Measurements from ENCODE around the gene KRT80. TPM values are rescaled to one million over a fixed set of nuclear protein-coding genes. Genes with fewer than 3 reads are reported as not detected.
A peak's percentile ranks its signal among the peaks of the same experiment; 100 is the strongest.

Gene KRT80
- total RNA-seq, 4 donors from 2014 or later: 0.16 to 0.54 (median 0.31) TPM; not detected in 1

GRCh38 chr12:52144512-52145227 is 47.1 kb downstream of the KRT80 start:
- Histone ChIP-seq H3K27ac (peak overlapping the region in 1 of 4 donors; percentile 85), H3K36me3 (no peaks in the 10 kb centered on the region), H3K9me3 (no peaks in the 10 kb centered on the region), H3K4me3 (no peak overlapping the region), H3K4me1 (peaks cover 6 to 43% (median 31%) of the 10 kb centered on the region in 3 donors), H3K27me3 (no peaks in the 10 kb centered on the region)
- ATAC-seq: no peak
- no peak for TF ChIP-seq POLR2A (IDR thresholded peaks at IDR 0.05)
- TF ChIP-seq, protein P1, sequence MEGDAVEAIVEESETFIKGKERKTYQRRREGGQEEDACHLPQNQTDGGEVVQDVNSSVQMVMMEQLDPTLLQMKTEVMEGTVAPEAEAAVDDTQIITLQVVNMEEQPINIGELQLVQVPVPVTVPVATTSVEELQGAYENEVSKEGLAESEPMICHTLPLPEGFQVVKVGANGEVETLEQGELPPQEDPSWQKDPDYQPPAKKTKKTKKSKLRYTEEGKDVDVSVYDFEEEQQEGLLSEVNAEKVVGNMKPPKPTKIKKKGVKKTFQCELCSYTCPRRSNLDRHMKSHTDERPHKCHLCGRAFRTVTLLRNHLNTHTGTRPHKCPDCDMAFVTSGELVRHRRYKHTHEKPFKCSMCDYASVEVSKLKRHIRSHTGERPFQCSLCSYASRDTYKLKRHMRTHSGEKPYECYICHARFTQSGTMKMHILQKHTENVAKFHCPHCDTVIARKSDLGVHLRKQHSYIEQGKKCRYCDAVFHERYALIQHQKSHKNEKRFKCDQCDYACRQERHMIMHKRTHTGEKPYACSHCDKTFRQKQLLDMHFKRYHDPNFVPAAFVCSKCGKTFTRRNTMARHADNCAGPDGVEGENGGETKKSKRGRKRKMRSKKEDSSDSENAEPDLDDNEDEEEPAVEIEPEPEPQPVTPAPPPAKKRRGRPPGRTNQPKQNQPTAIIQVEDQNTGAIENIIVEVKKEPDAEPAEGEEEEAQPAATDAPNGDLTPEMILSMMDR (IDR thresholded peaks at IDR 0.05): no peak
- no peak for TF ChIP-seq POLR2AphosphoS5 (IDR thresholded peaks at IDR 0.05)
- 72 to 92% methylated on average over 2 to 6 of the region's 16 CpGs for WGBS, 2 donors (ENCODE audit: low coverage in 1 of 2)

DNA sequence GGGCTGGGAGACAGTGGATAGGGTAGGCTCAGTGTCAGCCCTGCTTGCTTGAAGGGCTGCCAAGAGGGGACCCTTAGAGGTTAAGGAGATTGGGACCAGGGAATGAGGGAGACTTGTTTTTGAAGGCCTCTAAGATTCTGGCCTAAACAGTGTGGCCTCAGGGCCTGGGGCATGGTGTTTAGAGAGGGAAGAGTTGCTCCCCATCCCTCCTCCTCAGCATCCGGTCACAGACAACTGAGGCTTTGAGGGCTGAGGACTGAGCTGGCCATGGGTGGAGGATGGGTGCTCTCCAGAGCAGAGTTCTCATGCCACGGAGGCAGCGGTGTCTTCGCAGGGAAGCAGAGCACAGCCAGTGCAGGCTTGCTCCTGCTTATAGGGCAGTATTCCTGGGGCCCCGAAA is 49.4 kb downstream of the KRT80 start:
- ATAC-seq: no peak
- Histone ChIP-seq H3K27me3 (peaks cover 4% of the 10 kb centered on the region), H3K4me3 (no peak overlapping the region), H3K27ac (no peak overlapping the region), H3K9me3 (no peaks in the 10 kb centered on the region), H3K4me1 (peaks cover under 1 to 21% (median 11%) of the 10 kb centered on the region in 3 donors), H3K36me3 (no peaks in the 10 kb centered on the region)
- 84 to 93% methylated on average over 4 of the region's 5 CpGs for WGBS, 2 donors (ENCODE audit: low coverage in 1 of 2)
- TF ChIP-seq POLR2AphosphoS5 (IDR thresholded peaks at IDR 0.05) (no peak), POLR2A (IDR thresholded peaks at IDR 0.05) (no peak), EP300 (IDR thresholded peaks at IDR 0.05) (no peak)
- TF ChIP-seq, protein P1 (IDR thresholded peaks at IDR 0.05): no peak

- WGBS, 2 donors (ENCODE audit: low coverage in 1 of 2): 97% methylated on average over 5 of the region's 8 CpGs; no CpG with 5 or more reads in 1 of the 2 donors
- no peak for ATAC-seq
- no peaks in the 10 kb centered on the region for H3K9me3 ChIP-seq
- peaks cover 4% of the 10 kb centered on the region for H3K27me3 ChIP-seq
- H3K27ac ChIP-seq: no peak overlapping the region
- peaks cover 0 to 15% (median 7%) of the 10 kb centered on the region in 3 donors for H3K4me1 ChIP-seq
- H3K4me3 ChIP-seq: no peak overlapping the region
- no peaks in the 10 kb centered on the region for H3K36me3 ChIP-seq
- TF ChIP-seq POLR2A (IDR thresholded peaks at IDR 0.05): no peak
- TF ChIP-seq, protein P1 (IDR thresholded peaks at IDR 0.05): no peak
- no peak for TF ChIP-seq EP300 (IDR thresholded peaks at IDR 0.05)
- no peak for TF ChIP-seq POLR2AphosphoS5 (IDR thresholded peaks at IDR 0.05)
Observed at GRCh38 chr12:52141875-52142274, 49.9 kb downstream of the KRT80 start.

DNA sequence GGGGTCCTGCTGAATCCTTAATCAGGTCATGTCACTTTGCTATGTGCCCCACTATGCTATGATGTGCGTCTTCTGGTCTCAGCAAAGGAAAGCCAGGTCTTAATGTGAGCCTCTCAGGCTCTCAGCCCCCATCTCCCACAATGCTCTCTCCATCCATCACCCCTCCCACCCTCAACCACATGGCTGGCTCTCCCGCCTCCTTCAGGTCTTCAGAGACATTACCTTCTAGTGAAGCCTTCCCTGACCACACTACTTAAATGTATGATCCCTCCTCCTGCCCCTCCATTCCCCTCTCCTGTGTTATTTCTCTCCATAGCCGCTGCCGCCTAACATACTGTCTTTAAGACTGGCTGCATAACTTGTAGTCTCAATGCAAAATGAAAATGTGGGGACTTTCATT is 50.5 kb downstream of the KRT80 start:
- TF ChIP-seq EP300 (IDR thresholded peaks at IDR 0.05) (no peak), POLR2A (IDR thresholded peaks at IDR 0.05) (no peak), POLR2AphosphoS5 (IDR thresholded peaks at IDR 0.05) (no peak)
- TF ChIP-seq, protein P1 (IDR thresholded peaks at IDR 0.05): no peak
- Histone ChIP-seq H3K27ac (no peak overlapping the region), H3K4me1 (peaks cover 0 to 9% (median 1%) of the 10 kb centered on the region in 3 donors), H3K4me3 (no peak overlapping the region), H3K27me3 (peaks cover 4% of the 10 kb centered on the region), H3K36me3 (no peaks in the 10 kb centered on the region), H3K9me3 (no peaks in the 10 kb centered on the region)
- no peak for ATAC-seq
- 91 to 100% methylated on average over 1 to 4 of the region's 4 CpGs for WGBS, 2 donors (ENCODE audit: low coverage in 1 of 2)

GRCh38 chr12:52139579-52140062 is 52.2 kb downstream of the KRT80 start:
- H3K9me3 ChIP-seq: no peaks in the 10 kb centered on the region
- H3K36me3 ChIP-seq: no peaks in the 10 kb centered on the region
- no peak overlapping the region for H3K4me3 ChIP-seq
- no peak overlapping the region for H3K27ac ChIP-seq
- peaks cover 4% of the 10 kb centered on the region for H3K27me3 ChIP-seq
- H3K4me1 ChIP-seq: no peaks in the 10 kb centered on the region
- ATAC-seq: no peak
- TF ChIP-seq EP300 (IDR thresholded peaks at IDR 0.05) (no peak), POLR2AphosphoS5 (IDR thresholded peaks at IDR 0.05) (no peak), POLR2A (IDR thresholded peaks at IDR 0.05) (no peak)
- TF ChIP-seq, protein P1 (IDR thresholded peaks at IDR 0.05): peak in 3 of 4 experiments; percentile 16 to 63 (median 32)
- WGBS, 2 donors (ENCODE audit: low coverage in 1 of 2): 16 to 42% methylated on average over 3 of the region's 5 CpGs
